K562 (cell line): Measurements from ENCODE around the gene CNPY4. TPM values are rescaled to one million over a fixed set of nuclear protein-coding genes. Genes with fewer than 3 reads are reported as not detected.

Experiments
- BCL6 ChIP-seq: fragments of 250-450 bp; sonication (Bioruptor Pico); IDR thresholded peaks from 2 replicates; pipeline ENCODE4 v1.4.0; 2020
- CAMTA2 ChIP-seq: fragments of 250-450 bp; sonication (Bioruptor Pico); conservative IDR thresholded peaks from 2 replicates; pipeline ENCODE4 v1.5.1; 2022
- CHD2 ChIP-seq: IDR thresholded peaks from 2 replicates; pipeline ENCODE4 v1.6.1; 2011; ENCODE audit warnings: low read depth, low read length
- JUND ChIP-seq, 2 experiments: IDR thresholded peaks; 2 replicates in 1 of 2; 3 replicates in 1 of 2; pipeline ENCODE4 v1.6.1; 2011; ENCODE audit warnings: borderline replicate concordance in 2 of 2, low read depth in 2 of 2, low read length in 2 of 2, improper control_type of control experiment in 1 of 2, missing biosample characterization in 1 of 2, missing genetic modification characterization in 1 of 2, missing genetic modification reagents in 1 of 2
- MECOM ChIP-seq: fragments of 250-450 bp; sonication (Bioruptor Pico); IDR thresholded peaks from 2 replicates; pipeline ENCODE4 v1.8.0; 2022; ENCODE audit warnings: inconsistent platforms
- MTA1 ChIP-seq: fragments of 450-650 bp; IDR thresholded peaks from 2 replicates; pipeline ENCODE4 v1.6.1; 2017; ENCODE audit warnings: borderline replicate concordance
- NCOA4 ChIP-seq: fragments of 450-650 bp; IDR thresholded peaks from 2 replicates; pipeline ENCODE4 v1.6.1; 2018; ENCODE audit warnings: mild to moderate bottlenecking; ENCODE audit not compliant: partially characterized antibody
- RREB1 ChIP-seq: fragments of 250-450 bp; sonication (Bioruptor Pico); IDR thresholded peaks from 2 replicates; pipeline ENCODE4 v1.4.0; 2020
- SAFB ChIP-seq: fragments of 200-400 bp; formaldehyde crosslinking; IDR thresholded peaks from 2 replicates; pipeline ENCODE4 v1.6.1; 2017; ENCODE audit warnings: low read depth, low read length, borderline replicate concordance
- USF2 ChIP-seq: sonication (generic); formaldehyde crosslinking; IDR thresholded peaks from 2 replicates; pipeline ENCODE4 v1.5.0; 2020; ENCODE audit warnings: missing genetic modification reagents
- ZNF263 ChIP-seq: sonication (generic); formaldehyde crosslinking; IDR thresholded peaks from 2 replicates; pipeline ENCODE4 v1.8.0; 2022; ENCODE audit warnings: mild to moderate bottlenecking, missing genetic modification reagents, borderline replicate concordance
- ZNF3 ChIP-seq: fragments of 250-450 bp; sonication (Bioruptor Pico); IDR thresholded peaks from 2 replicates; pipeline ENCODE4 v1.5.0; 2021; ENCODE audit warnings: mild to moderate bottlenecking, moderate library complexity
- ZNF57 ChIP-seq: fragments of 450-650 bp; formaldehyde crosslinking; IDR thresholded peaks from 2 replicates; pipeline ENCODE4 v1.4.0; 2020; ENCODE audit warnings: mild to moderate bottlenecking, moderate library complexity
- polyA plus RNA-seq, 8 experiments: library from polyadenylated mRNA; depleted of rRNA in 4 of 8; stranded (reverse) in 5 of 8; unstranded in 3 of 8; fragments of >200 nt; fragmentation: Nextera tagmentation in 2 of 8; fragmentation: Illumina TruSeq in 1 of 8; extraction: Ambion mirVana in 2 of 8; extraction: Trizol in 1 of 8; gene quantifications; 2 replicates each; pipeline versions ENCODE4 v1.2.1 to v1.2.3, GENCODE V29; 2011 to 2014; ENCODE audit warnings: inconsistent platforms in 1 of 8, missing spikeins in 1 of 8
- total RNA-seq, 7 experiments: library from RNA; depleted of rRNA in 6 of 7; stranded (reverse); fragments of >200 nt in 6 of 7; fragmentation: Illumina TruSeq in 2 of 7; extraction: Trizol in 2 of 7; gene quantifications; 2 replicates each; pipeline versions ENCODE4 v1.2.1 to v1.2.3, GENCODE V29; 2011 to 2021; ENCODE audit warnings: low replicate concordance in 1 of 7

Gene CNPY4
- total and polyA plus RNA-seq, 9 of the 15 experiments (the other 6 are each of a cell fraction or from before 2014, with no cell fraction given), result 1.9 to 11.2 (median 7.0) TPM

DNA sequence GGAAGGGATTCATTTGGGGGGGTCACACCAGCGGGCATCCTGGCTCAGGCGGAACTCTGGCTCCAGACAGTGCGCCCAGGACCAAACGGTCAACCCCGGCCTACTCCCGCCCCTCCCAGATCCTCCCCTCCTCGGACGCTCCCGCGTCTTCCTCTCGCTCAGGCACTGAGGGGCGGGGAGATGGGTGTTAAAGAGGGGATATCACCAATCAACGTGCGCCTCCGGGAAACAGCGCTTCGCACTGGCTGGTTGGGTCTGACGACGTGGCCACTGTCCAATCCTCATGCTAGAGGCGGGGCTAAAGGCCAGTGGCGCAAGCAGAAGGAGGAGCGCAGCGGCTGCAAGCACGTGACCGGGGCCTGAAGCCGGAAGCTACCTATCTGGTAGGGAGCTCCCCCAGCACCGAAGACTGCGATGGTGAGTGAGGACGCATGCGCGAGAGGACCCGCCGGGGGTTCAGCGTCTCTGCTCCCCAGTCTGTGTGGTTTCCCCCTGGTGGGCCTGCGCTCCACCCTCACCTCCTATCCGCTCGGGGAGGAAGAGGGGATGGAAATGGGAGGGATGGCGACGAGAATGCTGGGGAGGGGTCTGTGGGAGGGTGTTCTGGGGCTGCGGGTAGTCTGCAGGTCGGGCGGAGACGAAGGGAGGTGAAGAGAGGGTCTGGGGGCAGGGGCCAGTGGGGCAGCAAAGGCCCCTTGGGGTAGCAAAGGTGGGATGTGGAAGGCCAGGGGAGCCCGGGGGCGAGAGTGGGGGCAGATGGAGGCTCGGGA lies 29.3 kb downstream of the CNPY4 start, which contains the start of gene LAMTOR4 (continued):
- TF ChIP-seq RREB1, result peak; percentile 49; the same call in 1 of the 2 replicates
- no peak for TF ChIP-seq ZNF57
- TF ChIP-seq JUND (IDR thresholded peaks at IDR 0.05; ENCODE audit: borderline replicate concordance, low read depth, low read length), result 0 out of 2 replicates have a peak, but pooled peaks have one; percentile 20
- TF ChIP-seq JUND (tag; IDR thresholded peaks at IDR 0.05; ENCODE audit: borderline replicate concordance, low read depth, low read length), result no peak; the same call in 2 of the 3 replicates
- peak; percentile 97 for TF ChIP-seq USF2 (CRISPR knock-in tag)
- TF ChIP-seq ZNF263 (CRISPR knock-in tag), result 0 out of 2 replicates have a peak, but pooled peaks have one; percentile 10
- TF ChIP-seq MTA1, result no peak
- no peak for TF ChIP-seq CAMTA2 (CRISPR knock-in tag)
- no peak for TF ChIP-seq BCL6 (CRISPR knock-in tag)
- no peak for TF ChIP-seq ZNF3 (CRISPR knock-in tag)
- TF ChIP-seq SAFB, result no peak
- TF ChIP-seq NCOA4, result no peak
- peak; percentile 90 for TF ChIP-seq CHD2
- TF ChIP-seq MECOM (CRISPR knock-in tag), result no peak
